ENCODE measurements around the gene PTPRK.

DNA sequence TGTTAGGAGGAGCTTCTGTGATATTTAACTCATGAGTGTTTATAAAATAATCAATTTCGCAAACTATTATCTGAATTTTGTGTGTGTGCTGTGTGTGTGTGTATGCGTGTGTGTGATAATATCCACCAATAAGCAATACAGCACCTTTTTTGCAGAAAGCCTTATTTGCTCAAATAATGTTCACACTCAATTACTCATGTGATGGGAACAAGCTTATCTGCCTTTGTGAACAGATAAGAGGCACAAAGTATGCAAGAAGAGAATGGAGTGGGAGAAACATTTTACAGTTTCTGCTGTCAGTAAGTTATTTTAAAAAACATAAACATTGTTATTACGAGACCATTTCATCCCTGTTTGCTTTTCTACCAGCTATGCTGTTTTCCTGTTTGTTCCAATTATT, 36.7 kb upstream of the PTPRK start:
- TF ChIP-seq EGR1 (IDR thresholded peaks at IDR 0.05; ENCODE audit: low read depth in 2 of 2) (no peak), YY1 (IDR thresholded peaks at IDR 0.05) (no peak), NR2F2 (IDR thresholded peaks at IDR 0.05) (no peak)
- TF ChIP-seq, protein P1, sequence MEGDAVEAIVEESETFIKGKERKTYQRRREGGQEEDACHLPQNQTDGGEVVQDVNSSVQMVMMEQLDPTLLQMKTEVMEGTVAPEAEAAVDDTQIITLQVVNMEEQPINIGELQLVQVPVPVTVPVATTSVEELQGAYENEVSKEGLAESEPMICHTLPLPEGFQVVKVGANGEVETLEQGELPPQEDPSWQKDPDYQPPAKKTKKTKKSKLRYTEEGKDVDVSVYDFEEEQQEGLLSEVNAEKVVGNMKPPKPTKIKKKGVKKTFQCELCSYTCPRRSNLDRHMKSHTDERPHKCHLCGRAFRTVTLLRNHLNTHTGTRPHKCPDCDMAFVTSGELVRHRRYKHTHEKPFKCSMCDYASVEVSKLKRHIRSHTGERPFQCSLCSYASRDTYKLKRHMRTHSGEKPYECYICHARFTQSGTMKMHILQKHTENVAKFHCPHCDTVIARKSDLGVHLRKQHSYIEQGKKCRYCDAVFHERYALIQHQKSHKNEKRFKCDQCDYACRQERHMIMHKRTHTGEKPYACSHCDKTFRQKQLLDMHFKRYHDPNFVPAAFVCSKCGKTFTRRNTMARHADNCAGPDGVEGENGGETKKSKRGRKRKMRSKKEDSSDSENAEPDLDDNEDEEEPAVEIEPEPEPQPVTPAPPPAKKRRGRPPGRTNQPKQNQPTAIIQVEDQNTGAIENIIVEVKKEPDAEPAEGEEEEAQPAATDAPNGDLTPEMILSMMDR (IDR thresholded peaks at IDR 0.05; ENCODE audit: low read depth, low read length, missing input control), result no peak
- TF ChIP-seq, protein P2, sequence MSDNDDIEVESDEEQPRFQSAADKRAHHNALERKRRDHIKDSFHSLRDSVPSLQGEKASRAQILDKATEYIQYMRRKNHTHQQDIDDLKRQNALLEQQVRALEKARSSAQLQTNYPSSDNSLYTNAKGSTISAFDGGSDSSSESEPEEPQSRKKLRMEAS (IDR thresholded peaks at IDR 0.05), result no peak

All from liver (tissue), 3 donors.